Skeletal muscle satellite cell (primary cell): ENCODE data around the gene PRSS8.
A peak's percentile ranks its signal among the peaks of the same experiment; 100 is the strongest.

Experiments used
- H3K27me3 ChIP-seq: 2 replicates; pipeline ENCODE4 v1.7.0; 2013; ENCODE audit warnings: low read length; ENCODE audit not compliant: control insufficient read depth, insufficient read depth
- H3K36me3 ChIP-seq: 2 replicates; pipeline ENCODE4 v1.7.0; 2013; ENCODE audit warnings: mild to moderate bottlenecking, control low read depth, low read length; ENCODE audit not compliant: insufficient read depth
- H3K4me1 ChIP-seq: 2 replicates; pipeline ENCODE4 v1.7.0; 2013; ENCODE audit warnings: low read length; ENCODE audit not compliant: control insufficient read depth, insufficient read depth
- H3K4me2 ChIP-seq: 2 replicates; pipeline ENCODE4 v1.7.0; 2013; ENCODE audit warnings: mild to moderate bottlenecking, low read length
- H3K4me3 ChIP-seq: 2 replicates; pipeline ENCODE4 v1.7.0; 2013; ENCODE audit warnings: low read length
- H3K9ac ChIP-seq: 2 replicates; pipeline ENCODE4 v1.7.0; 2013; ENCODE audit warnings: mild to moderate bottlenecking, low read depth, low read length, moderate library complexity
- H3K9me3 ChIP-seq: replicated peaks from 2 replicates; pipeline ENCODE4 v1.7.0; 2013; ENCODE audit warnings: mild to moderate bottlenecking, control low read depth, low read length

PRSS8 gene

DNA sequence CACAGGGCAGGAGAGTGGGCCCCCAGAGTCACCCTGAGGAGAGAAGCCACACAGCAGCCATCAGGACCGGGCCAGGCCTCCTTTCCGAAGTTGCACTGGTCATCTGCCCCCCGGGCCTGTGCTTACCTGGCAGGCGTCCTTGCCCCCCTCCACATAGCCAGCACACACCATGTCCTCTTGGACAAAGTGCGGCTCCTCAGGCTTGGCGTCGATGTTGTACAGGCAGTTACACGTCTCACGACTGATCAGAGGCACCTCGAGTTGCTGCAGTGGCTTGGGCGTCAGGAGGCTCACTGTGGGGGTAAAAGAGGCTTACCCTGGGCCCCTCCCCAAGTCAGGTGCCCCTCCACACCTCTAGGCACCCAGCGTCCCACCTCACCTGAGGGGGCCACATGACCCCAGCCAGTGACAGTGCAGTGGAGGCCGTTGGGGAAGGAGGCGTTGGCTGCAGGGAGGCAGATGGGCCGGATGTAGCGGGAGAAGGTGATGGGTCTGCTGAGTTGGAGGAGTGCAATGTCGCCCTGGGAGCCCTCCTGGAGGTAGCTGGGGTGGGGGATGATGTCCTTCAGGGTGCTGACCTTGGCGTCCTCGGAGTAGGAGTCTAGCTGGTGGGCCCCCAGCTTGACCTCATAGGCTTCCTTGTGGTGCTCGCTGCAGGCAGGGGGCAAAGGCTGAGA, 3.1 kb downstream of the PRSS8 start:
- H3K4me3 ChIP-seq = no peak overlapping the region
- H3K27me3 ChIP-seq = no peaks in the 10 kb centered on the region
- peaks cover 18% of the 10 kb centered on the region for H3K4me1 ChIP-seq
- H3K9me3 ChIP-seq = no peaks in the 10 kb centered on the region
- peaks cover 10% of the 10 kb centered on the region for H3K36me3 ChIP-seq
- H3K9ac ChIP-seq = no peak overlapping the region
- no peak overlapping the region for H3K4me2 ChIP-seq

DNA sequence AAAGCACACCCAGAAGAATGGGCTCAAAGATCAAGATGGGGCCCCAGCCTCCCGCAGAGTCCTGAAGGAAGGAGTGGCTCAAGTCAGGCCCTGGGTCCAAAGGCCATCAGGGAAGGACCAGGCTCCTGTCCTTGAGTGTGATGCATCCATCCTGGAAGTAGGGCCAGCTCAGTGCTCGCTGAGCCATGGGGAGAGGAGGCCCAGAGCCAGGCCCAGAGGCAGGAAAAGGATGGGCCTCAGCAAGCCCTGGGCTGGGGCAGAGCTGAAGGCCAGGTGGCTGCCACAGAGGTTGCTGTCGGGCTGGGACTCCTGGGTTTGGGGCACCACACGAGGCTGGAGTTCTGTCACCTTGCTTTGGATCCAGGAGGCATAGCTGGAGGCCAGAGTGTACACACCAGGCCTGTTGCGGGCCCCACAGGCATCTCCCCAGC, 3.7 kb downstream of the PRSS8 start:
- Histone ChIP-seq H3K4me3 (no peak overlapping the region), H3K4me1 (peaks cover 18% of the 10 kb centered on the region), H3K9me3 (no peaks in the 10 kb centered on the region), H3K9ac (no peak overlapping the region), H3K4me2 (no peak overlapping the region), H3K36me3 (peaks cover 10% of the 10 kb centered on the region), H3K27me3 (no peaks in the 10 kb centered on the region)

DNA sequence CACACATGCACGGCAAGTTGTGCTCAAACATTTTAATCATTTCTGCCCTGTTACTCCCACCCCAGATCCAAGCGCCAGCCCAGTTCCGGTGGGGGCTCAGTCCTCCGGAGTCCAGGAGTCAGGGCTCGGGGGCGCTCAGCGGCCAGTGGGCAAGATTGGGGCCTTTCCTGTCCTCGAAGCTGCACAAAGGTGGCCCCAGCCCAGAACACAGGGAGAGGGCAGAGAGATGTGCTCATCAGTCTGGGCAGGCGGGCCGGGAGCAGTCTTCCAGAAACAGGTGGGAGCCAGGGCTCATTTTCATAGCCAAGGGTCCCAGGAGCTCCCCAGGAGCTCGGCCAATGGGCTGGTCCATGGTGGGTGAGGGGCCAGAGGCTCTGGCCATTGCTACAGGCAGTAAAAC, 4.1 kb downstream of the PRSS8 start:
- Histone ChIP-seq H3K27me3 (no peaks in the 10 kb centered on the region), H3K4me1 (peaks cover 18% of the 10 kb centered on the region), H3K4me3 (no peak overlapping the region), H3K9ac (no peak overlapping the region), H3K9me3 (no peaks in the 10 kb centered on the region), H3K36me3 (peaks cover 10% of the 10 kb centered on the region), H3K4me2 (no peak overlapping the region)

DNA sequence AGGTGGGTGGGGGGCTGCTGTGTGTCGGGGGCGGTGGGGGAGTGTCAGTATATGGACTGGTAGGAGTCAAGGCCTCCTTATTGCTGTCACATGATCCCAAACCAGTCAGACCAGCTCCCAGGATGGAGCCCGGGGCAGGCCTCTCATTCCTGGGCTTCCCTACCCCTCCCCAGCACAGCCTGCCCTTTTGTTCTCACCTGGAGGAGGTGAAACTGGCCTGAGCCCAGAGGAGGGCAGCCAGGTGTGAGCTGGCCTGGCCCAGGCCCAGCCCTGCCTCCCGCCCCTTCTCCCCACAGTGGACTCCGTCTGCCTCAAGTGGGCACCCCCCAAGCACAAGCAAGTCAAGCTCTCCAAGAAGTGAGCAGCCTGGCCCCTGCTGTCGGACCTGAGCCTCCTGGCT, 4.6 kb downstream of the PRSS8 start:
- no peaks in the 10 kb centered on the region for H3K9me3 ChIP-seq
- H3K36me3 ChIP-seq = peaks cover 10% of the 10 kb centered on the region
- no peak overlapping the region for H3K4me2 ChIP-seq
- peaks cover 18% of the 10 kb centered on the region for H3K4me1 ChIP-seq
- no peaks in the 10 kb centered on the region for H3K27me3 ChIP-seq
- H3K9ac ChIP-seq = no peak overlapping the region
- H3K4me3 ChIP-seq = no peak overlapping the region

DNA sequence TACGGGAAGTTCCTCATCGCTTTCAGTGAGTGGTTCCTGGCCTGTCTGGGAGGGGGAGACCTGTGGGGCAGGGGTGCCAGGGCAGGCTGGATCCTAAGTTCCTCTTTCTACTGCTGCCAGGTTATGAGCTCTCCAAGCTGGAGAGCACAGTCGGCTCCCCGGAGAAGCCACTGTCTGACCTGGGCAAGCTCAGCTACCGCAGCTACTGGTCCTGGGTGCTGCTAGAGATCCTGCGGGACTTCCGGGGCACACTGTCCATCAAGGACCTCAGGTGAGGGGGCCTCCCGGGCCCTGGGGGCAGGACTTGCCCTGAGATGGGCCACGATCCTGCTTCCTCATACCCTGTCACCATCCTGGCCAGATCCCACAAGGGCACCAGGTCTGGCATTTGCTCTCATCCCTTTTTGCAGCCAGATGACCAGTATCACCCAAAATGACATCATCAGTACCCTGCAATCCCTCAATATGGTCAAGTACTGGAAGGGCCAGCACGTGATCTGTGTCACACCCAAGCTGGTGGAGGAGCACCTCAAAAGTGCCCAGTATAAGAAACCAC, 5.1 kb downstream of the PRSS8 start:
- H3K9me3 ChIP-seq = no peaks in the 10 kb centered on the region
- peaks cover 18% of the 10 kb centered on the region for H3K4me1 ChIP-seq
- peaks cover 10% of the 10 kb centered on the region for H3K36me3 ChIP-seq
- no peak overlapping the region for H3K4me3 ChIP-seq
- H3K4me2 ChIP-seq = no peak overlapping the region
- no peaks in the 10 kb centered on the region for H3K27me3 ChIP-seq
- no peak overlapping the region for H3K9ac ChIP-seq

DNA sequence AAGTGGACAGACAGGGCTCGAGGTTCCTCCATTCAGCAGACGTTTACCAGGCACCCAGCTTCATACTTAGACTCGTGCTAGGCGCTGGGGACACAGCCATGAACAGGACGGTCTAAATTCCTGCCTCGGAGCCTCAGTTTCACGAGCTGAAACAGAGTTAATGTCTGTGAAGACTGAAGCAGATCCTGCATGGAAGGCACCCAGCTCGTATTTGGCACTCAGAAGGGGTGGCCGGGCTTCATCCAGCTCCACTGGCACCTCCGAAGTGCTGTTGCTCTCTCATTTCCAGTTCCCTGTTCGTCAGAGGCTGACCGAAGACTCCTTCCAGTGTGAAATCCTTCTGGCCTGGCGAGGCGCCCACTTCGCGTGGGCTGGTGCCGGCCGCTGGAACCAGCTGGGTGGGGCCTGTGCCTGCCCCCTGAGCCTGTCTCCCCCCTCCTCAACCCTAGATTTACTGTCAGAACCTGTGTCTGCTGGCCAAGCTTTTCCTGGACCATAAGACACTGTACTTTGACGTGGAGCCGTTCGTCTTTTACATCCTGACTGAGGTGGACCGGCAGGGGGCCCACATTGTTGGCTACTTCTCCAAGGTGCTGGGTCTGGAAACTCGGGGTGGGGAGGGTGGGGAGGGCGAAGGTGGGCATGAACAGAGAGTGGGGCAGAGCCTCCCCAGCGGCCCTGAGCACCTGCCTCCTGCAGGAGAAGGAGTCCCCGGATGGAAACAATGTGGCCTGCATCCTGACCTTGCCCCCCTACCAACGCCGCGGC, 5.8 kb downstream of the PRSS8 start:
- peaks cover 18% of the 10 kb centered on the region for H3K4me1 ChIP-seq
- H3K27me3 ChIP-seq = no peaks in the 10 kb centered on the region
- peak overlapping the region; percentile 50 for H3K4me2 ChIP-seq
- peak overlapping the region; percentile 51 for H3K9ac ChIP-seq
- peaks cover 10% of the 10 kb centered on the region for H3K36me3 ChIP-seq
- no peaks in the 10 kb centered on the region for H3K9me3 ChIP-seq
- peak overlapping the region; percentile 18 for H3K4me3 ChIP-seq

DNA sequence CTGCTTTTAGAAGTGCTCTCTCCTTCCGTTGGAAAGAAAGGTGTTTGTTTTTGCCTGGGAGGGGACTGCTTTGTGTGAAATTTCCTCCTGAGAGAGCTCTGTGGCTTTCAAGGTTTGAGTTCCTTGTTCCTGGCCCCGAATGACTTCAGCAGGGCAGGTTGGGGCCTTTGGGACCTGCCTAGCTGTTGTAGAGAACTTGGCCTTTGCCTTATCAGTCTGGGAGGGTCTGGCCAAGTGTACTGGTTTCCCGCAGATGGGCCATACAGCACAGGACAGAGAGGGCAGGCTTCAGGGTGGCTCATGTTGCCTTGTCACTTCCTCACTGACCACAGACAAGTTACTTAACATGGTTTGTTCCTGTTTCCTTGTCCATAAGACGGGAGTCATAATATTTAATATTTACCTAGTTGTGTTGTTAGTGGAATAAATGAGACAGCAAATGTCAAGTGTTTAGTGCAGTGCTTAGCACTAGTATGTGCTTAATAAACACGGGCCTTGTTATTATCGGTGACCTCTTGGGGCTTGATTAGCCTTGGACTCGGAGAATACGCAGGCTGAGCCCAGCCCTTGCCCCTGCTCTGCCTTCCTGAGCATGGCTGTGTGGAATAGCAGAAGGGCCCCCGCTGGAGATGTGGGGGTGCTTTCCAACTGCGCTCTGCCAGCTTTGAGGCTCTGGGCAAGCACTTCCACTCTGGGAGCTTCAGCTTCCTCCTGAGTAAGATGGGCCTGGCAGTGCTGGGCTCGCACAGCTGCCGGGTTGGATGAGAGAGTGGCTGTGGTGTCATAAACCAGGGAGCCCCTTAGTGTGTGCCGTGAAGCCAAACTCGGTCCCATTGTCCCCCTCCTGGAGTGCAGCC, 6.6 kb downstream of the PRSS8 start:
- no peaks in the 10 kb centered on the region for H3K9me3 ChIP-seq
- H3K4me2 ChIP-seq = peak overlapping the region; percentile 50
- H3K9ac ChIP-seq = peak overlapping the region; percentile 51
- peaks cover 15% of the 10 kb centered on the region for H3K4me1 ChIP-seq
- H3K27me3 ChIP-seq = no peaks in the 10 kb centered on the region
- peaks cover 10% of the 10 kb centered on the region for H3K36me3 ChIP-seq
- peak overlapping the region; percentile 18 for H3K4me3 ChIP-seq

DNA sequence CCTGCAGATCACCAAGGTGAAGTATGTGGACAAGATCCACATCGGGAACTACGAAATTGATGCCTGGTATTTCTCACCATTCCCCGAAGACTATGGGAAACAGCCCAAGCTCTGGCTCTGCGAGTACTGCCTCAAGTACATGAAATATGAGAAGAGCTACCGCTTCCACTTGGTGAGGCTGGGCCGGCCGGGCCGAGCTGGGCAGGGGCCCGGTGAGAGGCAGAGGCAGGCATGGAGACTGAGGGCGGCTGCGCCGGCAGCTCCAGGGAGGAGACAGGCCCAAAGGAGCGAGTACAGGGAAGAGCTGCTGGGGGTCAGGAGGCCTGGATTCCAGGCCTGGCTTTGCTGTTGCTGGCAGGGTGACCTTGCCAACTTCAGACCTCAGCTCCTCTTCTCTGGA, 8.3 kb downstream of the PRSS8 start:
- H3K36me3 ChIP-seq = peaks cover 13% of the 10 kb centered on the region
- peaks cover 14% of the 10 kb centered on the region for H3K4me1 ChIP-seq
- H3K4me3 ChIP-seq = no peak overlapping the region

DNA sequence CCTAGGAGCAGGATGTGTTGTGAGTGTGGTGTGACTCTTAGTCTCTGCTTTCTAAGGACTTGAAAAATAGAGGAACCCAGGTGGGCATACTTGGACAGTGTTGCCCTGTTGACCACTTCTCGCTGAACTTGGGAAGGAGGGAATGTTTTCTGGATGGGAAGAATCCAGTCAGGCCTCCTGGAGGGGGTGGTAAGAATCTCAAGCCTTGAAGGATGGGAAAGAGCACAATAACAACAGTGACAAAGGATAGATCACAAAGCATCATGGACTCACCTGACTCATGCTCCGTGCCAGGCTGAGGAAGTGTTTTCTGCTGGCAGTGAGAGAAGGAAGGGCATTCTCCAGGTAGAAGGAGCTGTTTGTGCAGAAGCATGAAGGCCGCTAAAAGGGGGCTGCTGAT, 9.7 kb downstream of the PRSS8 start:
- Histone ChIP-seq H3K36me3 (peaks cover 21% of the 10 kb centered on the region), H3K27me3 (no peaks in the 10 kb centered on the region), H3K4me1 (peaks cover 14% of the 10 kb centered on the region), H3K9ac (no peak overlapping the region), H3K9me3 (no peaks in the 10 kb centered on the region), H3K4me2 (no peak overlapping the region), H3K4me3 (no peak overlapping the region)

More for the DNA sequence above, 8.3 kb downstream of the PRSS8 start:
- Histone ChIP-seq H3K9ac (no peak overlapping the region), H3K4me2 (no peak overlapping the region), H3K27me3 (no peaks in the 10 kb centered on the region), H3K9me3 (no peaks in the 10 kb centered on the region)

DNA sequence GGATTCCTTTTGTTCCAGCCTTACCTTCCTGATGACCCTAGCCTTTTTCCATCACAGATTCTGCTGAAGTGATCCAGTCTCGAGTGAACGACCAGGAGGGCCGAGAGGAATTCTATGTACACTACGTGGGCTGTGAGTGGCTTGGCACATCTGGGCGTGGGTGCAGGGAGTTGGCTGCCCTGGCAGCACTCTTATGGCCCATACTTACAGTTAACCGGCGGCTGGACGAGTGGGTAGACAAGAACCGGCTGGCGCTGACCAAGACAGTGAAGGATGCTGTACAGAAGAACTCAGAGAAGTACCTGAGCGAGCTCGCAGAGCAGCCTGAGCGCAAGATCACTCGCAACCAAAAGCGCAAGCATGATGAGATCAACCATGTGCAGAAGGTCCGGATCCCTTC, 15.4 kb downstream of the PRSS8 start:
- H3K27me3 ChIP-seq = no peaks in the 10 kb centered on the region
- peaks cover 12% of the 10 kb centered on the region for H3K4me1 ChIP-seq
- no peaks in the 10 kb centered on the region for H3K9me3 ChIP-seq
- no peak overlapping the region for H3K4me3 ChIP-seq
- H3K4me2 ChIP-seq = no peak overlapping the region
- no peak overlapping the region for H3K9ac ChIP-seq
- H3K36me3 ChIP-seq = peaks cover 27% of the 10 kb centered on the region
